NCI-H2196 (cell line): ENCODE results near the gene FAM237A.

Source experiments
- DNase-seq: peaks from one replicate; lab custom pipeline; 2025; ENCODE audit not compliant: unreplicated experiment; lab: John Stamatoyannopoulos, UW

Gene FAM237A

GRCh38 chr2:206642075-206643025, at the start of gene FAM237A:
Gene FAM237A (plus strand): TSS chr2:206642487. CDS start chr2:206644237, 1,750 bp downstream.
- no peak for DNase-seq

DNA sequence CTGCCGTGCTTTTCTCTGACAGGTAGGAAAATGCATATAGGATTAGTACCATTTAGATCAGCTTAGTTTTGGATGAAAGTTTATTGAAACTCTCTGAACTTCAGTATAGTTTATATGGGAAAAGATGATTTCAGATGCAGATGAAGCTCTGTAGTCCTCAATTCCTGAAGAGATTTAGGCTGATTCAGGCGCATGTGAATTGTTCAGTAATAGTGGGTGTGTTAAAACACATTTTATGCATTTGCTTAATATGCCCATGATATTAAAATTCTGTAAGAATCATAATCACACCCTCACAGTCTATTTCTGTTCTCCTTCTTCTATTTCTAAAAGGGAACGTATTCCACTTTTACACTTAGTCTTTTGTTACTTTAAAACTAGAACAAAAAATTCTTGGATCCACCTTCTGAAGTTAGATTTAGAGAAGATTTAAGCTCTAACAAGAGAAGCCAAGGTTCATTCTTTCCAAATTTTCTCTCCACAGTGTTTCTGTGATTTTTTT, 44.5 kb upstream of the FAM237A start:
- DNase-seq: no peak

GRCh38 chr2:206603243-206603642, 39.0 kb upstream of the FAM237A start:
- DNase-seq: no peak

DNA sequence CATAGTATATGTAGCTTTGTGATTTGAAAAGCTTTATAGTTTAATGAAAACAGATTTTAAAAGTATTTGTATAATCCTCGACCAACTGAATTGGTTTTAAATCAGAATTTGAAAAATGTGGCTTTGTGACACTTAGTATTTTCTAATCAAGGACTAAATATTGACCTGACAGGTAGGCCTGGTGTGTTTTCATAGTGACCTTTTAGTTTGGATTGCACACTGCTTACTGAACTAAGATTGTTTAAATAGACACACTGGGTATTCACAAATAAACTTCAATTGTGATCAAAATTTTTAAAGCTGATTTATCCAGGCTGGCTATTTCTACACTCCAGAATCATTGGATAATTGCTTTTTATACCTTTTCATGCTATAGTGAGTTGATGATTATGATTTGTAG, 31.8 kb upstream of the FAM237A start:
- DNase-seq: no peak

- DNase-seq: no peak
Measured at GRCh38 chr2:206611191-206611590, 31.1 kb upstream of the FAM237A start.

DNA sequence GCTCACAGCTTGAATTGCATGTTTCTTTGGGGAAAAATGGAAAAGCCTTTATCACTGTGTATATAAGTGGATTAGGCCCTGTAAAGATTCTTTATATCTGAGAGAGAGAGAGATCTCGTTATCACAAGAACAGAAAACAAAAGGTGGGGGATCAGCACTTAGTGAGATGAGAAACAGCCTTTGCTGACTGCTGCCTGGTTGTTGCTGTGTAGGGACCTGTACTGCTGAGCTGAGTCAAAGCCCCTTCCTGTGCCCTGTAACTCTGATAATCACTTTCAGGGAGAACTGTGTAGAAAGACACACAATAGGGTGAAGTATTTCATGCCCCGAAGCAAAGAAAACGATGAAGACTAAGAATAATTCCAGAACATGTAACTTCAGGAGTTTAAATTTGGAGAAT, 30.6 kb upstream of the FAM237A start:
- DNase-seq: no peak

- no peak for DNase-seq
Measured at GRCh38 chr2:206614811-206615210, 27.5 kb upstream of the FAM237A start.

GRCh38 chr2:206615417-206616089, 26.7 kb upstream of the FAM237A start:
- DNase-seq: no peak

GRCh38 chr2:206616151-206616550, 26.1 kb upstream of the FAM237A start:
- no peak for DNase-seq

- DNase-seq: no peak
Measured at GRCh38 chr2:206619011-206619410, 23.3 kb upstream of the FAM237A start.

- DNase-seq: no peak
Measured at GRCh38 chr2:206626108-206626507, 16.2 kb upstream of the FAM237A start.

- no peak for DNase-seq
Measured at GRCh38 chr2:206627632-206628031, 14.7 kb upstream of the FAM237A start.

- DNase-seq: no peak
Measured at GRCh38 chr2:206631340-206631739, 10.9 kb upstream of the FAM237A start.

GRCh38 chr2:206635015-206635414, 7.3 kb upstream of the FAM237A start:
- no peak for DNase-seq

- DNase-seq: no peak
Measured at GRCh38 chr2:206639636-206640035, 2.7 kb upstream of the FAM237A start.

GRCh38 chr2:206641226-206641625, 1.1 kb upstream of the FAM237A start:
- no peak for DNase-seq

DNA sequence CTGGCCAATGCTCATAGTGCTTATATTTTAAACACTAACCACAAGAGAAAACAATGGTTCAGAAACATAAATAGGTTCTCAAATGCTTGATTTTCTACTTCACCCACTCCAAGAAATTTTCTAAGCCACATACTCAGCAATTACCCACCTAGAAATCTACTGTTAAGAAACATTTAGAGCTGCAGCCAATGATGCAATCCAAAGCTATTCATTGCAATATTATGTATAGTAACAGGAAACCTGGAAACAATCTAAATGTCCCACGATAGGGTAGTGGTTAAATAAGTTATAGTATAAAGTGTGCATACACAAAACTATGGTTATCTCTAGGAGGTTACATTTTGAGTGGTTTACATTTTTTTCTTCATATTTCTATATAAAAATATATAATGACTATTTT, 5.7 kb downstream of the FAM237A start:
- DNase-seq: no peak

DNA sequence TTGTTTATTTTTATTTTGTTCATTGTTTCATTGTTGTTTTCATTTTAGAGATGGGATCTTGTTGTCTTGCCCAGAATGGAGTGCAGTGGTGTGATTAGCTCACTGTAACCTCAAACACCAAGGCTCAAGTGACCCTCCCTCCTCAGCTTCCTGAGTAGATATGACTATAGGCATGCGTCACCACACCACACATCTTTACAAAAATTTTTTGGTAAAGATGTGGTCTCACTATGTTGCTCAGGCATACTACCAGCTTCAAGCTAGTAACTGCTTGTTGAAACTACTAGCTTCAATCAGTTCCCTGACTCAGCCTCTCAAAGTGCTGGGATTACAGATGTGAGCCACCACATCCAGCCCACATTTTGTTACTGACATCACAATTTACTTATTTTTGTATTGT, 14.8 kb downstream of the FAM237A start:
- no peak for DNase-seq

GRCh38 chr2:206665251-206665650, 23.0 kb downstream of the FAM237A start:
- DNase-seq: no peak

DNA sequence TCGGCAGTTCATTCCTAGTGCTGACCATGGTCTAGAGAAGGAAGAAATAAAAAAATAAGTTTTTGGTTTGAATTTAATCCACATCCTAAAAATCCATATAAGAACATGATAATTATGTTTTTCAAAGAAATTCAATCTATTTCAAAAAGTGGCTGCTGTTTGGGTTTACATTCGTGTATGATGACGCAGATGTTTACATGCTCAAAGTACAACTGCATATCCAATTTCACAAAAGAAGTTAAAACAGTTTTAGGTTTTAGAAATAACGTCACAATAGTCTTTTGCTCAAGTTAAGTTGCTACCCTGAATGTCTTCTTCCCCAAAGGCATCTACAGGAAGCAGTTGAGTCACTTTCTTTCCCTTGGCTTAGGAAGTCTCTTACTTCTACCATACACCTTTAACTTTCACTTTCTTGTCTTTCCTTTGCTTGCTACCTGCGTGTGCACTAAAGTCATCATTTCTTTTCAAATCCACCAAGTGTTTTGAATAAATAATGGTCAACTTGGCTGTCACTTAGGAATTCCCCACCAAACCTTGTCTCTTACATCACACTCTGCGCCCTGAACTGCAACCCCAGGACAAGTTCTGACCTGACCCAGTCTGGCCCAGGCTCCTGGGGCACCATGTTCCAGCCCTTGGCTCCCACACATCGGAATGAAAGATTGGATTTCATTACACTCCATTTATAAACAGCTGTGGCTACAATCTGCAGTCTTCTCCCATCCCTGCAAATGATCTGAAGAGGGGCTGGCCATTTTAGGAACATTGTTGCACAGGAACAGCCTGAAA, 28.4 kb downstream of the FAM237A start:
- no peak for DNase-seq

DNA sequence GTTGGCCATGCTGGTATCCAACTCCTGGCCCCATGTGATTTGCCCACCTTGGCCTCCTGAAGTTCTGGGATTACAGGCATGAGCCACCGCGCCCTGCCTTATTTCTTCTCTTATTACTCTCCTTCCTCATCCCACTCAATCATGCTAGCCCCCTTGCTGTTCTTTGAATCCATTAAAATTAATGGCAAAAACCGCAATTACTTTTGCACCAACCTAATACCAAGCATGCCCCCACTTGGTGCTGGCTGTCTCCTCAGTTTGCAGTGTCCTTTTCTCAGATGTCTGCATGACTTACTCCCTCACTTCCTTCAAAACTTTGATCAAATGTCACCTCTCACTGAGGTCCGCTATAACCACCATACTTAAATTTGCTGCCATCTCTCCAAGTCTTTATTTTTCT, 41.3 kb downstream of the FAM237A start:
- DNase-seq: no peak
